Activated CD4-positive, alpha-beta T cell treated with anti-CD3 and anti-CD28 coated beads, Interleukin-2, amount 10 ng/mL, durations not matched to agents 24 days and 14 days (primary cell): ENCODE measurements around the gene SNCB. TPM values are rescaled to one million over a fixed set of nuclear protein-coding genes. Genes with fewer than 3 reads are reported as not detected.

Experiments
- DNase-seq: peaks from one replicate; pipeline ENCODE4 v3.0.0; 2022
- H3K27ac Mint-ChIP-seq: one replicate; pipeline ENCODE4 v1.8.0; 2022; ENCODE audit warnings: mild to moderate bottlenecking, mixed read lengths
- H3K27me3 Mint-ChIP-seq: one replicate; pipeline ENCODE4 v1.8.0; 2022; ENCODE audit warnings: mixed read lengths
- H3K36me3 Mint-ChIP-seq: one replicate; pipeline ENCODE4 v1.8.0; 2022; ENCODE audit warnings: low read depth, mild to moderate bottlenecking, mixed read lengths
- H3K4me1 Mint-ChIP-seq: one replicate; pipeline ENCODE4 v1.8.0; 2021; ENCODE audit warnings: mixed read lengths
- H3K4me3 Mint-ChIP-seq: one replicate; pipeline ENCODE4 v1.8.0; 2022; ENCODE audit warnings: mild to moderate bottlenecking, moderate library complexity, mixed read lengths
- H3K9me3 Mint-ChIP-seq: one replicate; pipeline ENCODE4 v1.8.0; 2021; ENCODE audit warnings: mixed read lengths
- intact Hi-C: fragments of 100-400 bp; cut with micrococcal nuclease; formaldehyde crosslinking; loops from one replicate; pipeline ENCODE4 v1.15.1; 2023
- total RNA-seq: library from RNA; stranded (reverse); gene quantifications from 2 replicates; pipeline ENCODE4 v1.2.3, GENCODE V29; 2022

Gene SNCB
- total RNA-seq, 1 donor from 2014 or later = not detected

DNA sequence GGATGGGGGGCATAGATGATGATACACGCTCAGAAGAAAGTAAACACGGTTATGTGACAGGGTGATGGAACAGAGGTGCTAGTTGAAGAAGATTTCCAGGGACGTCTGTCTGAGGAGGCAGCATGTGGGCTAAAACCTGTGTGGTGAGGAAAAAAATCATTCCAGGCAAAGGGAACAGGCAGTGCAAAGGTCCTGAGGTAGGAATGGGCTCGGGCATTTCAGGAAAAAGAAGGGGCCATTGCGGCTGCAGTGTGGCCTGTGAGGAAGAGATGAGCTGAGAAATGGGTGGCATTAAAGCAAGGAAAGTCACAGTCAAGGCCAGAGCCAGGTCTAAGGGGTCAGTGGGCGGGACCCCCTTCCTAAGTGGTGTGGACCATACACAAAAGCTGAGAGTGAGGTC lies 35.2 kb upstream of the SNCB start:
- Mint-ChIP-seq H3K4me1 (peaks cover 3% of the 10 kb centered on the region), H3K4me3 (no peak overlapping the region), H3K9me3 (no peaks in the 10 kb centered on the region), H3K36me3 (no peaks in the 10 kb centered on the region), H3K27me3 (peaks cover 23% of the 10 kb centered on the region), H3K27ac (peak overlapping the region; percentile 57)
- intact Hi-C loops = no loop called here
- DNase-seq = no peak

DNA sequence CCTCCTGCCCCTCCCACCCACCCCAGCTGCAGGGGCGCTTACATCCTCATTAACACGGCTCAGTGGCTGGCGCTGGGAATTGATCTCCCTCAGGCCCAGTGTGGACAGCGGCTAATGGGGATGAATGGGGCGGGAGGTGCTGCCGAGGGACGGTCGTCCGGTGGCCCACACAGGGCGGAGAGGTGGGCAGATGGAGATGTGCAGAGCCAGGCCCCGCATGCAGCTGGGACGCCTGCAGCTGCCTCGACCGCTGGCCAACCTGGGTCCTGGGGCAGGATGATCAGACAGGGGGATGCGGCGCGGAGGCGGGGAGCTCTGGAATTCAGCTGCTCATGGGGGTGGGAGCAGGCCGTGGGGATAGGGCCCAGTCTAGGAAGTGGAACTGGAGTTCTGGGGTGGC lies 34.6 kb upstream of the SNCB start:
- Mint-ChIP-seq H3K27ac (no peak overlapping the region), H3K4me1 (peaks cover 8% of the 10 kb centered on the region), H3K9me3 (no peaks in the 10 kb centered on the region), H3K27me3 (peaks cover 23% of the 10 kb centered on the region), H3K4me3 (no peak overlapping the region), H3K36me3 (no peaks in the 10 kb centered on the region)
- no peak for DNase-seq
- intact Hi-C loops = no loop called here

GRCh38 chr5:176664479-176664878 lies 34.1 kb upstream of the SNCB start:
- no peak for DNase-seq
- Mint-ChIP-seq H3K4me3 (no peak overlapping the region), H3K27me3 (peaks cover 23% of the 10 kb centered on the region), H3K9me3 (no peaks in the 10 kb centered on the region), H3K27ac (no peak overlapping the region), H3K36me3 (no peaks in the 10 kb centered on the region), H3K4me1 (peaks cover 8% of the 10 kb centered on the region)
- intact Hi-C loops = no loop called here

DNA sequence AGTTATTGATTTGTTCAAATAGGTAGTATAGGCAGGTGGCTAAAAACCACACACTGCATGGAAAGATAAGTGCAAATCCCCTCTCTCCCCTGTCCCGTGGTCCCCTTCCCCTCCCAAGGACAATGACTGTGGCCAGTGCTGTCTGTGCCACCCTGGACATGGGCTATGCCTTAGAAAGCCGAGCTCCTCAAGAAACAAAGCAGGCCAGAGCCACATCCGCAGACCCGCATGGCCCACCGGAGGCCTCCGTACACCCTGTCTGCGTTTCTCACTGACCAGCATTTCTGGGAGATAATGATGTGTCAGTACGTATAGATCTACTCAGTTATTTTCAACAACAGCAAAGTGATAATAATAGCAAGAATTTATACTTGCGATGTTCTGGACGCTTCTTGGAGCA lies 33.2 kb upstream of the SNCB start:
- Mint-ChIP-seq H3K27me3 (peaks cover 20% of the 10 kb centered on the region), H3K27ac (no peak overlapping the region)
- intact Hi-C loops = no loop called here

GRCh38 chr5:176662371-176663333 lies 32.3 kb upstream of the SNCB start:
- no peak overlapping the region for H3K27ac Mint-ChIP-seq
- intact Hi-C loops = no loop called here
- H3K27me3 Mint-ChIP-seq = peaks cover 16% of the 10 kb centered on the region
- H3K4me1 Mint-ChIP-seq = peaks cover 24% of the 10 kb centered on the region
- H3K9me3 Mint-ChIP-seq = no peaks in the 10 kb centered on the region
- H3K36me3 Mint-ChIP-seq = peaks cover 2% of the 10 kb centered on the region
- no peak for DNase-seq
- H3K4me3 Mint-ChIP-seq = no peak overlapping the region

More for the DNA sequence above, 33.2 kb upstream of the SNCB start:
- no peak overlapping the region for H3K4me3 Mint-ChIP-seq
- peaks cover 15% of the 10 kb centered on the region for H3K4me1 Mint-ChIP-seq
- H3K36me3 Mint-ChIP-seq = no peaks in the 10 kb centered on the region
- no peak for DNase-seq
- no peaks in the 10 kb centered on the region for H3K9me3 Mint-ChIP-seq

DNA sequence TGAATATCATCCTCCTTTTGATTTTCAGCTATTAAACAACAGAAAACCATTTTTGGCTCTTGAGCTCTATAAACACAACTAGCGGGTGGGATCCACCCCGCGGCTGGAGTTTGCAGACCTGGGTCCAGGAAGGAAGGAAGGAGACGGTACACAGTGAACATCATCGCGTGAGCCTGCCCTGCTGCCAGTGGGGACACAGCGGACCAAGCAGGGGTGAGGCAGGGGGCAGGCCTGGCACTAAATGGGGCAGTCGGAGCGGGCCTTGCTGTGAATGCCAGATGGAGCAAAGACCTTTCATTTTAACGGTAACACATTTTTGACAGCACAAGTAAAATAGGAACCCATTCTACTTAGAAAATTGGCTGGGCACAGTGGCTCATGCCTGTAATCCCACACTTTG lies 31.3 kb upstream of the SNCB start:
- peaks cover 16% of the 10 kb centered on the region for H3K27me3 Mint-ChIP-seq
- peaks cover 2% of the 10 kb centered on the region for H3K36me3 Mint-ChIP-seq
- no peak overlapping the region for H3K27ac Mint-ChIP-seq
- peaks cover 25% of the 10 kb centered on the region for H3K4me1 Mint-ChIP-seq
- no peaks in the 10 kb centered on the region for H3K9me3 Mint-ChIP-seq
- no peak for DNase-seq
- no peak overlapping the region for H3K4me3 Mint-ChIP-seq
- intact Hi-C loops = no loop called here

GRCh38 chr5:176660860-176661641 lies 30.7 kb upstream of the SNCB start:
- H3K27me3 Mint-ChIP-seq = peaks cover 13% of the 10 kb centered on the region
- H3K27ac Mint-ChIP-seq = no peak overlapping the region
- no peak overlapping the region for H3K4me3 Mint-ChIP-seq
- H3K4me1 Mint-ChIP-seq = peaks cover 25% of the 10 kb centered on the region
- intact Hi-C loops = no loop called here
- H3K36me3 Mint-ChIP-seq = peaks cover 5% of the 10 kb centered on the region
- no peaks in the 10 kb centered on the region for H3K9me3 Mint-ChIP-seq
- peak; percentile 93 for DNase-seq

GRCh38 chr5:176660530-176660859 lies 30.2 kb upstream of the SNCB start:
- Mint-ChIP-seq H3K27ac (no peak overlapping the region), H3K36me3 (peaks cover 8% of the 10 kb centered on the region), H3K4me3 (no peak overlapping the region), H3K4me1 (peaks cover 25% of the 10 kb centered on the region), H3K9me3 (no peaks in the 10 kb centered on the region), H3K27me3 (peaks cover 11% of the 10 kb centered on the region)
- intact Hi-C loops = no loop called here
- DNase-seq = no peak

DNA sequence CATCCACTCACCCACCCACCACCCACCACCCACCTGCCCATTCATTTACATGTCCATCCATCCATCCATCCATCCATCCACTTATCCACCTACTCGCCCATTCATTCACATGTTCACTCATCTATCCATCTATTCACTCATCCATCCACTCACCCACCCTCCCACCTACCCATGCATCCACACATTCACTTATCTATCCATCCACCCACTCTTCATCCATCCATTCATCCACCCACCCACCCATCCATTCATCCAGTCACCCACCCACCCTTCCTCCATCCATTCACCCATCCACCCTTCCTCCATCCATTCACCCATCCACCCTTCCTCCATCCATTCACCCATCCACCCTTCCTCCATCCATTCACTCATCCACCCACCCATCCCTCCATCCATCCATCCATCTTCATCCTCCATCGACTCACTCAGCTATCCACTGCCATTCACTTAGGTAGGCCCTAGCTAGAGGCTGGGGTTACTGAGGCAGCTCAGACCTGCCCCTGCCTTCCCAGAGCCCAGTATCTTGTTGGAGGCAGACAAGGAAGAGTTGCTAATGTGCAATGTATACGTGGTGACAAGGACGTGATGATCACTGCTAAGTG lies 29.6 kb upstream of the SNCB start:
- peak; percentile 58 for DNase-seq
- Mint-ChIP-seq H3K27ac (no peak overlapping the region), H3K36me3 (peaks cover 11% of the 10 kb centered on the region), H3K4me3 (no peak overlapping the region), H3K4me1 (peaks cover 26% of the 10 kb centered on the region), H3K9me3 (no peaks in the 10 kb centered on the region), H3K27me3 (peaks cover 8% of the 10 kb centered on the region)
- intact Hi-C loops = loop anchor here (2.0 to 10.0 kb wide), 2 partner anchors 155 to 299 kb away; partner anchors contain the start of gene UNC5A

GRCh38 chr5:176659512-176659839 lies 29.1 kb upstream of the SNCB start:
- H3K4me1 Mint-ChIP-seq = peaks cover 28% of the 10 kb centered on the region
- peaks cover 8% of the 10 kb centered on the region for H3K27me3 Mint-ChIP-seq
- intact Hi-C loops = loop anchor here (2.0 to 10.0 kb wide), 2 partner anchors 155 to 299 kb away; partner anchors contain the start of gene UNC5A
- H3K9me3 Mint-ChIP-seq = no peaks in the 10 kb centered on the region
- no peak for DNase-seq
- peaks cover 11% of the 10 kb centered on the region for H3K36me3 Mint-ChIP-seq
- peak overlapping the region; percentile 11 for H3K4me3 Mint-ChIP-seq
- no peak overlapping the region for H3K27ac Mint-ChIP-seq

GRCh38 chr5:176658817-176659511 lies 28.6 kb upstream of the SNCB start:
- H3K36me3 Mint-ChIP-seq = peaks cover 13% of the 10 kb centered on the region
- no peaks in the 10 kb centered on the region for H3K9me3 Mint-ChIP-seq
- peak; percentile 87 for DNase-seq
- H3K27me3 Mint-ChIP-seq = peaks cover 4% of the 10 kb centered on the region
- H3K27ac Mint-ChIP-seq = peak overlapping the region; percentile 75
- intact Hi-C loops = loop anchor here (1.0 to 10.0 kb wide), 3 partner anchors 156 to 453 kb away; partner anchors contain the start of gene UNC5A
- peak overlapping the region; percentile 77 for H3K4me3 Mint-ChIP-seq
- H3K4me1 Mint-ChIP-seq = peaks cover 30% of the 10 kb centered on the region

GRCh38 chr5:176658007-176658599 lies 27.8 kb upstream of the SNCB start:
- Mint-ChIP-seq H3K4me3 (peak overlapping the region; percentile 77), H3K4me1 (peaks cover 38% of the 10 kb centered on the region), H3K27me3 (peaks cover 4% of the 10 kb centered on the region), H3K27ac (no peak overlapping the region), H3K36me3 (peaks cover 20% of the 10 kb centered on the region), H3K9me3 (peaks cover 4% of the 10 kb centered on the region)
- intact Hi-C loops = loop anchor here (1.0 to 10.0 kb wide), 3 partner anchors 157 to 454 kb away; partner anchors contain the start of gene UNC5A
- peak; percentile 90 for DNase-seq

DNA sequence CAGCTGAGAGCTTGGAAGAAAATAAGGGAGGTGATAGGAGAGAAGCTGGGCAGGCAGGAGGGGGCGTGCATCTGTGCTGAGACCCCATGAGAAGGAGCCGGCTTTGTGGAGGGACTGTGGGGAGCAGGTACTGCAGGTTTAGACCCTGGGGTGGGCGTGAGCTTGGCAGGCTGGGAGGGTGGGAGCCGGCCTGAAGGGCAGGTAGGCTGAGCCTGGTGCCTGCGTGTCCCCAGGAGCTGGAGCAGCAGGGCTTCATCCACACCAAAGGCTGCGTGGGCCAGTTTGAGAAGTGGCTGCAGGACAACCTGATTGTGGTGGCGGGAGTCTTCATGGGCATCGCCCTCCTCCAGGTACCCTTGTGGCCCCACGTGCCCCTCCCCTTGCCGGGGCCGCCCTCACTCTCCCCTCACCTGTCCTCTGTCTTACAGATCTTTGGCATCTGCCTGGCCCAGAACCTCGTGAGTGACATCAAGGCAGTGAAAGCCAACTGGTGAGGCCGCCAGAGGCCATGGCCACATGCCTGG lies 26.2 kb upstream of the SNCB start:
- Mint-ChIP-seq H3K4me3 (no peak overlapping the region), H3K27me3 (peaks cover 4% of the 10 kb centered on the region), H3K36me3 (peaks cover 31% of the 10 kb centered on the region), H3K27ac (no peak overlapping the region), H3K4me1 (peaks cover 47% of the 10 kb centered on the region), H3K9me3 (peaks cover 4% of the 10 kb centered on the region)
- no peak for DNase-seq
- intact Hi-C loops = loop anchor here (10.0 kb wide), 1 partner anchor 158 kb away; the partner anchor contains the start of gene UNC5A
